Liver (tissue), 9 donors: ENCODE measurements around the gene HSPG2. TPM values are rescaled to one million over a fixed set of nuclear protein-coding genes. Genes with fewer than 3 reads are reported as not detected.

ENCODE experiments used
- DNase-seq: peaks from one replicate; pipeline ENCODE4 v3.0.0-alpha.2; 2017; ENCODE audit warnings: low spot score
- H3K27ac ChIP-seq, 2 donors: one replicate each; pipeline ENCODE4 v1.7.0; 2013; ENCODE audit warnings: inconsistent platforms in 2 of 2, low read length in 2 of 2, control low read depth in 1 of 2, low read depth in 1 of 2, mild to moderate bottlenecking in 1 of 2
- H3K27me3 ChIP-seq, 4 donors: one replicate each; pipeline versions ENCODE4 v1.6.1 to v1.7.0; 2013; ENCODE audit warnings: low read length in 3 of 4, inconsistent platforms in 1 of 4, mild to moderate bottlenecking in 1 of 4, moderate library complexity in 1 of 4; ENCODE audit not compliant: control insufficient read depth in 4 of 4, insufficient read depth in 4 of 4
- H3K36me3 ChIP-seq, 4 donors: one replicate each; pipeline versions ENCODE4 v1.6.1 to v1.7.0; 2013; ENCODE audit warnings: low read length in 3 of 4, mild to moderate bottlenecking in 3 of 4, low read depth in 1 of 4, moderate library complexity in 1 of 4; ENCODE audit not compliant: control insufficient read depth in 4 of 4, insufficient read depth in 3 of 4
- H3K4me1 ChIP-seq, 4 donors: one replicate each; pipeline versions ENCODE4 v1.6.1 to v1.7.0; 2013; ENCODE audit warnings: low read length in 3 of 4, mild to moderate bottlenecking in 3 of 4, moderate library complexity in 1 of 4; ENCODE audit not compliant: control insufficient read depth in 4 of 4, insufficient read depth in 4 of 4
- H3K4me3 ChIP-seq, 3 donors: one replicate each; pipeline versions ENCODE4 v1.6.1 to v1.7.0; 2013; ENCODE audit warnings: low read length in 3 of 3, control low read depth in 1 of 3, low read depth in 1 of 3, mild to moderate bottlenecking in 1 of 3
- H3K9ac ChIP-seq, 2 donors: one replicate each; pipeline ENCODE4 v1.7.0; 2013; ENCODE audit warnings: low read length in 2 of 2, mild to moderate bottlenecking in 2 of 2, moderate library complexity in 2 of 2, control low read depth in 1 of 2, low read depth in 1 of 2
- H3K9me3 ChIP-seq, 4 donors: one replicate each; pipeline versions ENCODE4 v1.6.1 to v1.7.0; 2013; ENCODE audit warnings: low read length in 3 of 4; ENCODE audit not compliant: control insufficient read depth in 4 of 4
- EGR1 ChIP-seq, 2 donors: IDR thresholded peaks; 2 replicates each; pipeline ENCODE4 v1.6.1; 2016 to 2018; ENCODE audit warnings: antibody characterized with exemption in 2 of 2, low read depth in 2 of 2
- FOXA1 ChIP-seq: IDR thresholded peaks from 2 replicates; pipeline ENCODE4 v1.6.1; 2016; ENCODE audit warnings: antibody characterized with exemption
- FOXA2 ChIP-seq: IDR thresholded peaks from 2 replicates; pipeline ENCODE4 v1.6.1; 2016; ENCODE audit warnings: antibody characterized with exemption
- GABPA ChIP-seq, 2 donors: IDR thresholded peaks in 1 of 2; conservative IDR thresholded peaks in 1 of 2; 2 replicates each; pipeline ENCODE4 v1.6.1; 2016; ENCODE audit warnings: antibody characterized with exemption in 2 of 2, mild to moderate bottlenecking in 1 of 2, moderate library complexity in 1 of 2
- HNF4A ChIP-seq, 2 donors: conservative IDR thresholded peaks; 2 replicates each; pipeline ENCODE4 v1.6.1; 2016; ENCODE audit warnings: antibody characterized with exemption in 2 of 2, mild to moderate bottlenecking in 2 of 2
- HNF4G ChIP-seq: IDR thresholded peaks from 2 replicates; pipeline ENCODE4 v1.6.1; 2016; ENCODE audit warnings: antibody characterized with exemption
- RXRA ChIP-seq, 2 donors: IDR thresholded peaks; 2 replicates each; pipeline ENCODE4 v1.6.1; 2017 to 2018; ENCODE audit warnings: antibody characterized with exemption in 2 of 2, mild to moderate bottlenecking in 1 of 2
- SP1 ChIP-seq: IDR thresholded peaks from 2 replicates; pipeline ENCODE4 v1.6.1; 2018; ENCODE audit warnings: antibody characterized with exemption, mild to moderate bottlenecking
- TAF1 ChIP-seq: conservative IDR thresholded peaks from 2 replicates; pipeline ENCODE4 v1.6.1; 2016; ENCODE audit warnings: antibody characterized with exemption, mild to moderate bottlenecking
- YY1 ChIP-seq: IDR thresholded peaks from 2 replicates; pipeline ENCODE4 v1.6.1; 2016; ENCODE audit warnings: antibody characterized with exemption, mild to moderate bottlenecking
- WGBS: extraction: QIAGEN DNeasy Blood & Tissue Kit; methylation state at CpG from one replicate; pipeline ENCODE4 v1.1.7; 2013; 5-methylcytosine and 5-hydroxymethylcytosine counted together
- polyA plus RNA-seq, 2 donors: library from polyadenylated mRNA; stranded (reverse) in 1 of 2; unstranded in 1 of 2; fragments of 200-250 nt in 1 of 2; fragments of >200 nt in 1 of 2; fragmentation: Nextera tagmentation in 1 of 2; extraction: Ambion mirVana in 1 of 2; gene quantifications; one replicate each; pipeline versions ENCODE4 v1.2.1 to v1.2.3, GENCODE V29; 2013 to 2015
- total RNA-seq, 2 donors: library from RNA; depleted of rRNA; stranded (reverse); fragments of >200 nt; gene quantifications; one replicate each; pipeline ENCODE4 v1.2.3, GENCODE V29; 2014
- TF ChIP-seq, protein P1 (sequence below): IDR thresholded peaks from 2 replicates; pipeline ENCODE4 v1.6.1; 2016; ENCODE audit warnings: antibody characterized with exemption
- TF ChIP-seq, protein P2 (sequence below): IDR thresholded peaks from 2 replicates; pipeline ENCODE4 v1.6.1; 2016; ENCODE audit warnings: antibody characterized with exemption, mild to moderate bottlenecking
- TF ChIP-seq, protein P3 (sequence below): fragments of 150-350 bp; IDR thresholded peaks from 2 replicates; pipeline ENCODE4 v1.5.1; 2017; ENCODE audit warnings: improper control_type of control experiment, low read depth, low read length; ENCODE audit not compliant: missing input control
- TF ChIP-seq, protein P4 (sequence below): IDR thresholded peaks from 2 replicates; pipeline ENCODE4 v1.6.1; 2016; ENCODE audit warnings: antibody characterized with exemption
- TF ChIP-seq, protein P5 (sequence below): IDR thresholded peaks from 2 replicates; pipeline ENCODE4 v1.6.1; 2016; ENCODE audit warnings: antibody characterized with exemption
- donor health status: healthy.
- donor health status: healthy.
- donor health status: healthy.
- donor health status: healthy.
- donor health status: healthy.

The HSPG2 gene
- total and polyA plus RNA-seq, 4 donors: 5.6 to 43.9 (median 23.9) TPM

DNA sequence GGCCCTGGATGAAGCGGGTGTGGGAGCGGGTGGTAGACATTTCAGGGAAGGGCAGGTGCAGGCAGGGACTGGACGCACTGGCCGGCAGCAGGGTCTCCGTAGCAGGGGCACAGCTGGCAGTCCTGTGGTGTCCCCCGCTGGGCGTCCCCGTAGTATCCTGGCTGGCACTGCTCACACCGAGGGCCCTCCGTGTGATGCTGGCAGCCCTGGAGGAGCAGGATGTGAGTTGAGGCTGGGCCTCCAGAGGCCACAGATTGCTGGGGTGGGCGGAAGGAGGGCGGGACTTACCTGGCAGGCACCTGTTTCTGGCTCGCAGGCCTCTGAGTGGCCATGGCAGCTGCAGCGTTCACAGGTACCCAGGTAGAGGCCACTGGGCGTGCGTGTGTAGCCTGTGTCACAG, 62.8 kb downstream of the HSPG2 start:
- Histone ChIP-seq H3K27ac (no peak overlapping the region), H3K9me3 (no peaks in the 10 kb centered on the region), H3K4me3 (no peak overlapping the region), H3K4me1 (no peaks in the 10 kb centered on the region), H3K27me3 (no peaks in the 10 kb centered on the region), H3K36me3 (peaks cover 0 to 8% (median 1%) of the 10 kb centered on the region in 4 donors), H3K9ac (no peak overlapping the region)
- 90% methylated on average over 16 of the region's 16 CpGs for WGBS
- TF ChIP-seq HNF4A (conservative IDR thresholded peaks at IDR 0.05) (no peak), EGR1 (IDR thresholded peaks at IDR 0.05; ENCODE audit: low read depth in 2 of 2) (no peak), TAF1 (no peak)
- no peak for DNase-seq

DNA sequence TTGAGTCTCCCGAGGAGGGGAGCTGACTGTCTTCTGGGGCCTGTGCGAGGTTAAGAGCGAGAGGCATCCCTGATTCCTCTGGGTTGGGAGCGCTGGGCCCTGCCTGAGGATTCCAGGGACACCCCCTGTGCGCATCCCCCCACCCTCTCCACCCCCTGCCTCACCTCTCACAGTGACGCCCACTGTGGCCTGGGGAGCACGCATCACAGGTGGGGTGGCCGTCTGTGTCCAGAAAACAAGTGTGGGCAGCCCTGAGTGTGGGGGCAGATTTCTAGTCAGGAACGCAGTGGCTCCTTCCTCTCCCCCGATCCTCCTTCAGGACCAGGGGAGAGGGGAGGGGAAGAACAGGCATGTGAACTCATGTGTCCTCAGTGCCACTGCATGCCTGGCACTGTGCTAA, 63.3 kb downstream of the HSPG2 start:
- Histone ChIP-seq H3K4me1 (no peaks in the 10 kb centered on the region), H3K4me3 (no peak overlapping the region), H3K27me3 (no peaks in the 10 kb centered on the region), H3K27ac (no peak overlapping the region), H3K9ac (no peak overlapping the region), H3K9me3 (no peaks in the 10 kb centered on the region), H3K36me3 (peaks cover 0 to 6% (median 1%) of the 10 kb centered on the region in 4 donors)
- no peak for DNase-seq
- TF ChIP-seq, protein P1, sequence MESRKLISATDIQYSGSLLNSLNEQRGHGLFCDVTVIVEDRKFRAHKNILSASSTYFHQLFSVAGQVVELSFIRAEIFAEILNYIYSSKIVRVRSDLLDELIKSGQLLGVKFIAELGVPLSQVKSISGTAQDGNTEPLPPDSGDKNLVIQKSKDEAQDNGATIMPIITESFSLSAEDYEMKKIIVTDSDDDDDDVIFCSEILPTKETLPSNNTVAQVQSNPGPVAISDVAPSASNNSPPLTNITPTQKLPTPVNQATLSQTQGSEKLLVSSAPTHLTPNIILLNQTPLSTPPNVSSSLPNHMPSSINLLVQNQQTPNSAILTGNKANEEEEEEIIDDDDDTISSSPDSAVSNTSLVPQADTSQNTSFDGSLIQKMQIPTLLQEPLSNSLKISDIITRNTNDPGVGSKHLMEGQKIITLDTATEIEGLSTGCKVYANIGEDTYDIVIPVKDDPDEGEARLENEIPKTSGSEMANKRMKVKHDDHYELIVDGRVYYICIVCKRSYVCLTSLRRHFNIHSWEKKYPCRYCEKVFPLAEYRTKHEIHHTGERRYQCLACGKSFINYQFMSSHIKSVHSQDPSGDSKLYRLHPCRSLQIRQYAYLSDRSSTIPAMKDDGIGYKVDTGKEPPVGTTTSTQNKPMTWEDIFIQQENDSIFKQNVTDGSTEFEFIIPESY: no peak
- no peak for TF ChIP-seq YY1
- TF ChIP-seq FOXA2: no peak
- TF ChIP-seq EGR1 (IDR thresholded peaks at IDR 0.05; ENCODE audit: low read depth in 2 of 2): no peak
- TF ChIP-seq, protein P2, sequence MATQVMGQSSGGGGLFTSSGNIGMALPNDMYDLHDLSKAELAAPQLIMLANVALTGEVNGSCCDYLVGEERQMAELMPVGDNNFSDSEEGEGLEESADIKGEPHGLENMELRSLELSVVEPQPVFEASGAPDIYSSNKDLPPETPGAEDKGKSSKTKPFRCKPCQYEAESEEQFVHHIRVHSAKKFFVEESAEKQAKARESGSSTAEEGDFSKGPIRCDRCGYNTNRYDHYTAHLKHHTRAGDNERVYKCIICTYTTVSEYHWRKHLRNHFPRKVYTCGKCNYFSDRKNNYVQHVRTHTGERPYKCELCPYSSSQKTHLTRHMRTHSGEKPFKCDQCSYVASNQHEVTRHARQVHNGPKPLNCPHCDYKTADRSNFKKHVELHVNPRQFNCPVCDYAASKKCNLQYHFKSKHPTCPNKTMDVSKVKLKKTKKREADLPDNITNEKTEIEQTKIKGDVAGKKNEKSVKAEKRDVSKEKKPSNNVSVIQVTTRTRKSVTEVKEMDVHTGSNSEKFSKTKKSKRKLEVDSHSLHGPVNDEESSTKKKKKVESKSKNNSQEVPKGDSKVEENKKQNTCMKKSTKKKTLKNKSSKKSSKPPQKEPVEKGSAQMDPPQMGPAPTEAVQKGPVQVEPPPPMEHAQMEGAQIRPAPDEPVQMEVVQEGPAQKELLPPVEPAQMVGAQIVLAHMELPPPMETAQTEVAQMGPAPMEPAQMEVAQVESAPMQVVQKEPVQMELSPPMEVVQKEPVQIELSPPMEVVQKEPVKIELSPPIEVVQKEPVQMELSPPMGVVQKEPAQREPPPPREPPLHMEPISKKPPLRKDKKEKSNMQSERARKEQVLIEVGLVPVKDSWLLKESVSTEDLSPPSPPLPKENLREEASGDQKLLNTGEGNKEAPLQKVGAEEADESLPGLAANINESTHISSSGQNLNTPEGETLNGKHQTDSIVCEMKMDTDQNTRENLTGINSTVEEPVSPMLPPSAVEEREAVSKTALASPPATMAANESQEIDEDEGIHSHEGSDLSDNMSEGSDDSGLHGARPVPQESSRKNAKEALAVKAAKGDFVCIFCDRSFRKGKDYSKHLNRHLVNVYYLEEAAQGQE: no peak
- no peak for TF ChIP-seq HNF4A (conservative IDR thresholded peaks at IDR 0.05)
- TF ChIP-seq, protein P3, sequence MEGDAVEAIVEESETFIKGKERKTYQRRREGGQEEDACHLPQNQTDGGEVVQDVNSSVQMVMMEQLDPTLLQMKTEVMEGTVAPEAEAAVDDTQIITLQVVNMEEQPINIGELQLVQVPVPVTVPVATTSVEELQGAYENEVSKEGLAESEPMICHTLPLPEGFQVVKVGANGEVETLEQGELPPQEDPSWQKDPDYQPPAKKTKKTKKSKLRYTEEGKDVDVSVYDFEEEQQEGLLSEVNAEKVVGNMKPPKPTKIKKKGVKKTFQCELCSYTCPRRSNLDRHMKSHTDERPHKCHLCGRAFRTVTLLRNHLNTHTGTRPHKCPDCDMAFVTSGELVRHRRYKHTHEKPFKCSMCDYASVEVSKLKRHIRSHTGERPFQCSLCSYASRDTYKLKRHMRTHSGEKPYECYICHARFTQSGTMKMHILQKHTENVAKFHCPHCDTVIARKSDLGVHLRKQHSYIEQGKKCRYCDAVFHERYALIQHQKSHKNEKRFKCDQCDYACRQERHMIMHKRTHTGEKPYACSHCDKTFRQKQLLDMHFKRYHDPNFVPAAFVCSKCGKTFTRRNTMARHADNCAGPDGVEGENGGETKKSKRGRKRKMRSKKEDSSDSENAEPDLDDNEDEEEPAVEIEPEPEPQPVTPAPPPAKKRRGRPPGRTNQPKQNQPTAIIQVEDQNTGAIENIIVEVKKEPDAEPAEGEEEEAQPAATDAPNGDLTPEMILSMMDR: no peak
- no peak for TF ChIP-seq SP1
- no peak for TF ChIP-seq HNF4G
- TF ChIP-seq FOXA1: no peak
- TF ChIP-seq, protein P4, sequence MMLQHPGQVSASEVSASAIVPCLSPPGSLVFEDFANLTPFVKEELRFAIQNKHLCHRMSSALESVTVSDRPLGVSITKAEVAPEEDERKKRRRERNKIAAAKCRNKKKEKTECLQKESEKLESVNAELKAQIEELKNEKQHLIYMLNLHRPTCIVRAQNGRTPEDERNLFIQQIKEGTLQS: no peak
- TF ChIP-seq RXRA (IDR thresholded peaks at IDR 0.05): no peak
- no peak for TF ChIP-seq TAF1
- TF ChIP-seq, protein P5, sequence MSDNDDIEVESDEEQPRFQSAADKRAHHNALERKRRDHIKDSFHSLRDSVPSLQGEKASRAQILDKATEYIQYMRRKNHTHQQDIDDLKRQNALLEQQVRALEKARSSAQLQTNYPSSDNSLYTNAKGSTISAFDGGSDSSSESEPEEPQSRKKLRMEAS: no peak
- no peak for TF ChIP-seq GABPA (IDR thresholded peaks at IDR 0.05 in 1 of 2, conservative IDR thresholded peaks at IDR 0.05 in 1 of 2)
- WGBS: 94% methylated on average over 10 of the region's 10 CpGs
